DND-41 (cell line): ENCODE measurements around the gene IFT88.

Source experiments
- ATAC-seq: fragments of 200-7000 bp; cut with Tn5 transposase; 3 replicates; pipeline ENCODE4 v1.9.1; 2021; ENCODE audit warnings: low read depth; ENCODE audit not compliant: insufficient read depth
- DNase-seq: peaks from one replicate; pipeline ENCODE4 v3.0.0-alpha.2; 2020
- H2AFZ ChIP-seq: 2 replicates; pipeline ENCODE4 v1.6.0; 2012; ENCODE audit warnings: low read depth, low read length
- H3K27ac ChIP-seq: 2 replicates; pipeline ENCODE4 v1.5.1; 2012; ENCODE audit warnings: low read length, inconsistent platforms
- H3K27me3 ChIP-seq: fragments of 200-600 bp; sonication (generic); 2 replicates; pipeline ENCODE4 v1.6.0; 2012; ENCODE audit warnings: low read length, mild to moderate bottlenecking, inconsistent platforms; ENCODE audit not compliant: insufficient read depth, poor library complexity
- H3K36me3 ChIP-seq: 2 replicates; pipeline ENCODE4 v1.5.1; 2012; ENCODE audit warnings: low read length, inconsistent platforms; ENCODE audit not compliant: insufficient read depth
- H3K4me1 ChIP-seq: 2 replicates; pipeline ENCODE4 v1.5.1; 2012; ENCODE audit warnings: mild to moderate bottlenecking, low read length; ENCODE audit not compliant: insufficient read depth
- H3K4me2 ChIP-seq: 2 replicates; pipeline ENCODE4 v1.6.0; 2012; ENCODE audit warnings: mild to moderate bottlenecking, moderate library complexity, low read length, inconsistent platforms; ENCODE audit not compliant: insufficient read depth
- H3K4me3 ChIP-seq, 2 experiments: fragments of 200-600 bp in 1 of 2; shearing (Covaris generic) in 1 of 2; 2 replicates each; pipeline ENCODE4 v1.5.1; 2012 to 2016; ENCODE audit warnings: inconsistent platforms in 2 of 2, low read length in 2 of 2, mild to moderate bottlenecking in 2 of 2, low read depth in 1 of 2, moderate library complexity in 1 of 2
- H3K79me2 ChIP-seq: 2 replicates; pipeline ENCODE4 v1.6.0; 2012; ENCODE audit warnings: low read length, inconsistent platforms; ENCODE audit not compliant: insufficient read depth
- H3K9ac ChIP-seq: 2 replicates; pipeline ENCODE4 v1.6.0; 2012; ENCODE audit warnings: low read depth, mild to moderate bottlenecking, inconsistent platforms, low read length, moderate library complexity
- H3K9me3 ChIP-seq: 2 replicates; pipeline ENCODE4 v1.5.1; 2012; ENCODE audit warnings: low read length, moderate library complexity, mild to moderate bottlenecking, inconsistent platforms; ENCODE audit not compliant: insufficient read depth, severe bottlenecking
- H4K20me1 ChIP-seq: 2 replicates; pipeline ENCODE4 v1.6.0; 2012; ENCODE audit warnings: low read length; ENCODE audit not compliant: insufficient read depth
- EZH2 ChIP-seq: IDR thresholded peaks from 3 replicates; pipeline ENCODE4 v1.6.1; 2012; ENCODE audit warnings: borderline replicate concordance, low read depth, mild to moderate bottlenecking, moderate library complexity, low read length, inconsistent platforms; ENCODE audit not compliant: severe bottlenecking
- TF ChIP-seq, protein P1 (sequence below): IDR thresholded peaks from 2 replicates; pipeline ENCODE4 v1.5.1; 2012; ENCODE audit warnings: borderline replicate concordance, low read length, moderate library complexity, mild to moderate bottlenecking; ENCODE audit not compliant: poor library complexity, severe bottlenecking; ENCODE audit errors: extremely low read depth

The IFT88 gene

DNA sequence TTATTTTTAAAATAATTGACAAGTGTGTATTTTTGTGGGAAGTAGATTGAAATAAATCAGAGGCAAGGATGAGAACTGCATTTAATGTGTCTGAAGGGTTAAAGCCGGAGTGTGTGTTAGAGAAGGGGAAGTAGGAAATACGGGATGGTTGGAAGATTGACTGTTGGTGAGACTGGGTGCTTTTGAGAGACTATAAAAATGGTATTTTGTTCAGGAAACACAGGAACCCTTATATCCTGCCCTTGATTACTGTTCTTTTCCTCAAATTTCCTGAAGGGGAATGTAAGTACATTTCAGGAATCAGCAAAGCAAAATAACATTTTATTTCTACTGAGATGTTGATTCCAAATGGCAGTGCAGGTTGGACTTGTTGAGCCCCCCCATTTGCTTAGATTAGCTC is 15.1 kb downstream of the IFT88 start:
- H3K9me3 ChIP-seq: peaks cover 19% of the 10 kb centered on the region
- H3K36me3 ChIP-seq: peaks cover 46% of the 10 kb centered on the region
- DNase-seq: no peak
- no peak for ATAC-seq
- no peaks in the 10 kb centered on the region for H3K4me1 ChIP-seq
- H3K79me2 ChIP-seq: peaks cover 2% of the 10 kb centered on the region; the same call in 1 of the 2 replicates
- no peaks in the 10 kb centered on the region for H3K27me3 ChIP-seq
- H3K27ac ChIP-seq: no peak overlapping the region
- H4K20me1 ChIP-seq: no peaks in the 10 kb centered on the region
- TF ChIP-seq, protein P1, sequence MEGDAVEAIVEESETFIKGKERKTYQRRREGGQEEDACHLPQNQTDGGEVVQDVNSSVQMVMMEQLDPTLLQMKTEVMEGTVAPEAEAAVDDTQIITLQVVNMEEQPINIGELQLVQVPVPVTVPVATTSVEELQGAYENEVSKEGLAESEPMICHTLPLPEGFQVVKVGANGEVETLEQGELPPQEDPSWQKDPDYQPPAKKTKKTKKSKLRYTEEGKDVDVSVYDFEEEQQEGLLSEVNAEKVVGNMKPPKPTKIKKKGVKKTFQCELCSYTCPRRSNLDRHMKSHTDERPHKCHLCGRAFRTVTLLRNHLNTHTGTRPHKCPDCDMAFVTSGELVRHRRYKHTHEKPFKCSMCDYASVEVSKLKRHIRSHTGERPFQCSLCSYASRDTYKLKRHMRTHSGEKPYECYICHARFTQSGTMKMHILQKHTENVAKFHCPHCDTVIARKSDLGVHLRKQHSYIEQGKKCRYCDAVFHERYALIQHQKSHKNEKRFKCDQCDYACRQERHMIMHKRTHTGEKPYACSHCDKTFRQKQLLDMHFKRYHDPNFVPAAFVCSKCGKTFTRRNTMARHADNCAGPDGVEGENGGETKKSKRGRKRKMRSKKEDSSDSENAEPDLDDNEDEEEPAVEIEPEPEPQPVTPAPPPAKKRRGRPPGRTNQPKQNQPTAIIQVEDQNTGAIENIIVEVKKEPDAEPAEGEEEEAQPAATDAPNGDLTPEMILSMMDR: no peak
- TF ChIP-seq EZH2: no peak
- no peak overlapping the region for H3K4me3 ChIP-seq
- H3K9ac ChIP-seq: no peak overlapping the region
- no peak overlapping the region for H3K4me2 ChIP-seq
- no peak overlapping the region for H2AFZ ChIP-seq

DNA sequence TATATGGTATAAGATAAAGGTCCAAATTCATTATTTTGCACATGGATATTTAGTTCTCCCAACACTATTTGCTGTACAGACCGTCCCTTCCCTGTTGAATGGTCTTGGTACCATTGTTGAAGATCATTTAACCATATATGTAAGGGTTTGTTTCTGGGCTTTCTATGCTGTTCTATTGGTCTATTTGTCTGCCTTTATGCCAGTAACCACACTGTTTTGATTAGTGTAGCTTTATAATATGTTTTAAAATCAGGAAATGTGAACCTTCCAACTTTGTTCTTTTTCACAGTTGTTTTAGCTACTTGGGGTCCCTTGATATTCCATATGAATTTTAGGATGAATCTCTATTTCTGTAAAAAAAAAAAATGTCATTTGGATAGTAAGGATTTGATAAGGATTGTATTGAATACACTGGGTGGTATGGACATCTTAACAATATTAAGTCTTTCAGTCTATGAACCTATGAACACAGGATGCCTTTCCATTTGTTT is 16.9 kb downstream of the IFT88 start:
- Histone ChIP-seq H2AFZ (no peak overlapping the region), H3K4me1 (no peaks in the 10 kb centered on the region), H3K27ac (no peak overlapping the region), H3K4me2 (no peak overlapping the region), H3K9me3 (peaks cover 17% of the 10 kb centered on the region), H3K36me3 (peaks cover 39% of the 10 kb centered on the region), H3K27me3 (no peaks in the 10 kb centered on the region), H3K79me2 (no peaks in the 10 kb centered on the region), H3K4me3 (no peak overlapping the region), H3K9ac (no peak overlapping the region), H4K20me1 (no peaks in the 10 kb centered on the region)
- no peak for DNase-seq
- ATAC-seq: no peak
- TF ChIP-seq, protein P1: no peak
- TF ChIP-seq EZH2: no peak

DNA sequence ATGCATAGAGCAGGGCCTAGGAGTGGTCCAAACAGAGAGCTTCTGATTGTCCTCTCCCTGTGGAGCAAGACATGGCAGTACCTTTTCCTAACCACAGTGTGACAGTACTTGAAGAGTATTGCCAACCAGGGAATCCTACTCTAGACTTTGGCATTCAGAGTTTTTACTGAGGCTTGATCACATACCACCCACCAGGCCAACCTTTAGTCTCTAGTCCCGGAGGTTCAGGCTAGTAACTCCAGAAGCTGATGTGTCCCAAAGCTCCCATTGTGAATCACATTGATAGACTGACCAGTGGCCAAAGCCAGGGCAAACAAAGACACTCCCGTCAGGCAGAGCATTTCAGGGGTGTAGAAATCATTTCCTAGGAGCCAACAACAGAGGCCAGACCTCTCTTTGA is 18.4 kb downstream of the IFT88 start:
- Histone ChIP-seq H3K27me3 (no peaks in the 10 kb centered on the region), H3K9me3 (peaks cover 17% of the 10 kb centered on the region), H3K4me1 (no peaks in the 10 kb centered on the region), H3K27ac (no peak overlapping the region), H2AFZ (no peak overlapping the region), H3K4me2 (no peak overlapping the region), H3K9ac (no peak overlapping the region), H3K79me2 (no peaks in the 10 kb centered on the region), H3K4me3 (no peak overlapping the region), H4K20me1 (no peaks in the 10 kb centered on the region), H3K36me3 (peaks cover 32% of the 10 kb centered on the region)
- ATAC-seq (no peak), DNase-seq (no peak)
- TF ChIP-seq, protein P1: no peak
- TF ChIP-seq EZH2: no peak

DNA sequence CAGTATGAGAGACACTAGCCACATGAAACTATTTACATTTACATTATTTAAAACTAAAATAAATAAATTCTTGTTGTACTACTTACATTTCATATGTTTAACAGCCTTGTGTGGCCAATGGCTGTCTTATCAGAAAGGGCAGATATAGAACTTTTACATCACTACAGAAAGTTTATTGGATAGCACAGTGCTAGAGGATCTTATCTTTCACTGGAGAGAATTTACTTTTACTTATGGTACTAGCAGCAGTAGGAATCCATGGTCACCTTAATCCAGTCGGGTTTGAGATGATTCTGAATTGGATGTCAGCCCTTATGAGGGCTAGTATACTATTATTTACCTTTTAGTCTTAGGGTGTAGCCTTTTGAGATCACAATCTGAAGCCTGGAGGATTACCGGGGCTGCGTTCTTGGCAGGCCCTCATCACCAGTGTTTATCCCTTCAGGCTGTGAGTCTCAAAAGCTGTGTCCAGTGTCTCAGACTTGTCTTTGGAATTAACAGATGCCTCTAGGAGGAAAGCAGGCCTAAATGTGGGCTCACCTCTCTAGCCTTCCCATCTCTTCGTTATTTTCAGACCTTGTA is 21.7 kb downstream of the IFT88 start:
- Histone ChIP-seq H3K4me3 (no peak overlapping the region), H3K9me3 (peaks cover 14% of the 10 kb centered on the region), H3K27me3 (no peaks in the 10 kb centered on the region), H2AFZ (no peak overlapping the region), H3K36me3 (peaks cover 31% of the 10 kb centered on the region), H3K9ac (no peak overlapping the region), H4K20me1 (no peaks in the 10 kb centered on the region), H3K27ac (no peak overlapping the region), H3K79me2 (no peaks in the 10 kb centered on the region), H3K4me1 (no peaks in the 10 kb centered on the region), H3K4me2 (no peak overlapping the region)
- DNase-seq (no peak), ATAC-seq (no peak)
- TF ChIP-seq, protein P1: no peak
- TF ChIP-seq EZH2: no peak
